Endothelial cell of umbilical vein (primary cell): ENCODE measurements around the gene MYH11. TPM values are rescaled to one million over a fixed set of nuclear protein-coding genes. Genes with fewer than 3 reads are reported as not detected.

Experiments
- BruUV-seq: library from RNA; stranded (reverse); fragments of 400-500 nt; replicated peaks from 2 replicates; lab custom pipeline; 2021; lab: Mats Ljungman, UMichigan
- CTCF ChIA-PET: fragments of 300-600, 350-600 bp; sonication (Branson Sonifier 250); formaldehyde crosslinking; loops from one replicate; lab custom pipeline; 2021; ENCODE audit warnings: antibody characterized with exemption, inconsistent platforms; lab: Charles Lee
- POLR2A ChIA-PET: fragments of 300-600, 350-600 bp; sonication (Branson Sonifier 250); formaldehyde crosslinking; loops from one replicate; lab custom pipeline; 2021; ENCODE audit warnings: antibody characterized with exemption, inconsistent platforms; lab: Charles Lee
- DNase-seq: peaks from one replicate; pipeline ENCODE4 v3.0.0-alpha.2; 2011; ENCODE audit warnings: low read depth, low spot score
- FAIRE-seq: peaks from 2 replicates; lab custom pipeline; 2011; peaks lifted over from hg19 to GRCh38; lab: Jason Lieb, UNC
- H2AFZ ChIP-seq: 2 replicates; pipeline ENCODE4 v1.6.0; 2012; ENCODE audit warnings: low read depth, low read length, control low read depth, inconsistent platforms
- H3K27ac ChIP-seq: 2 replicates; pipeline ENCODE4 v1.5.1; 2011; ENCODE audit warnings: low read depth, mild to moderate bottlenecking, control low read depth, low read length, moderate library complexity; ENCODE audit not compliant: insufficient read depth
- H3K27me3 ChIP-seq, 2 experiments: 2 replicates each; pipeline versions ENCODE4 v1.6.0 to v1.6.1; 2011; ENCODE audit warnings: low read length in 2 of 2, mixed read lengths in 1 of 2; ENCODE audit not compliant: control insufficient read depth in 2 of 2, insufficient read depth in 2 of 2
- H3K36me3 ChIP-seq, 2 experiments: 2 replicates in 1 of 2; 3 replicates in 1 of 2; pipeline ENCODE4 v1.5.1; 2011; ENCODE audit warnings: low read length in 2 of 2, mild to moderate bottlenecking in 1 of 2, moderate library complexity in 1 of 2; ENCODE audit not compliant: control insufficient read depth in 2 of 2, insufficient read depth in 2 of 2; ENCODE audit errors: extremely low read depth in 1 of 2
- H3K4me1 ChIP-seq: 3 replicates; pipeline ENCODE4 v1.5.1; 2011; ENCODE audit warnings: mild to moderate bottlenecking, low read length; ENCODE audit not compliant: control insufficient read depth, insufficient read depth; ENCODE audit errors: extremely low read depth
- H3K4me2 ChIP-seq: 2 replicates; pipeline ENCODE4 v1.6.1; 2011; ENCODE audit warnings: low read length, control low read depth, mixed read lengths; ENCODE audit not compliant: insufficient read depth
- H3K4me3 ChIP-seq, 3 experiments: fragments of 200-600 bp in 1 of 3; sonication (generic), shearing (Covaris generic) in 1 of 3; replicated peaks in 1 of 3; 2 replicates each; pipeline ENCODE4 v1.5.1; 2011 to 2016; ENCODE audit warnings: control low read depth in 3 of 3, low read length in 3 of 3, mild to moderate bottlenecking in 2 of 3, inconsistent platforms in 1 of 3, low read depth in 1 of 3, moderate library complexity in 1 of 3; ENCODE audit not compliant: insufficient read depth in 1 of 3
- H3K79me2 ChIP-seq: 2 replicates; pipeline ENCODE4 v1.6.0; 2012; ENCODE audit warnings: low read length, inconsistent platforms; ENCODE audit not compliant: control insufficient read depth, insufficient read depth
- H3K9ac ChIP-seq: replicated peaks from 2 replicates; pipeline ENCODE3; 2011; ENCODE audit warnings: low read length, control low read depth; ENCODE audit not compliant: insufficient read depth; ENCODE audit errors: extremely low read depth
- H3K9me1 ChIP-seq: replicated peaks from 3 replicates; pipeline ENCODE4 v1.6.0; 2011; ENCODE audit warnings: mild to moderate bottlenecking, low read length; ENCODE audit not compliant: control insufficient read depth, insufficient read depth; ENCODE audit errors: extremely low read depth
- H3K9me3 ChIP-seq: replicated peaks from 2 replicates; pipeline ENCODE4 v1.5.1; 2012; ENCODE audit warnings: low read length, inconsistent platforms; ENCODE audit not compliant: control insufficient read depth, insufficient read depth
- H4K20me1 ChIP-seq: replicated peaks from 2 replicates; pipeline ENCODE3; 2011; ENCODE audit warnings: mild to moderate bottlenecking, low read length; ENCODE audit not compliant: control insufficient read depth, insufficient read depth; ENCODE audit errors: extremely low read depth
- EZH2 ChIP-seq: IDR thresholded peaks from 2 replicates; pipeline ENCODE4 v1.6.1; 2012; ENCODE audit warnings: borderline replicate concordance, low read depth, mild to moderate bottlenecking, moderate library complexity, low read length, inconsistent platforms; ENCODE audit not compliant: severe bottlenecking
- FOS ChIP-seq: IDR thresholded peaks from 2 replicates; pipeline ENCODE4 v1.6.1; 2011; ENCODE audit warnings: mild to moderate bottlenecking, low read length, moderate library complexity, borderline replicate concordance; ENCODE audit not compliant: insufficient read depth
- GATA2 ChIP-seq: IDR thresholded peaks from 2 replicates; pipeline ENCODE4 v1.7.0; 2011; ENCODE audit warnings: low read depth, mild to moderate bottlenecking, moderate library complexity, mixed read lengths, low read length; ENCODE audit not compliant: insufficient read length, insufficient read depth
- JUN ChIP-seq: IDR thresholded peaks from 2 replicates; pipeline ENCODE4 v1.6.1; 2011; ENCODE audit warnings: borderline replicate concordance, low read depth; ENCODE audit not compliant: insufficient read length, insufficient read depth
- MYC ChIP-seq: IDR thresholded peaks from one replicate; pipeline ENCODE4 v1.6.1; 2011; ENCODE audit warnings: mild to moderate bottlenecking, low read depth, low read length
- POLR2A ChIP-seq: IDR thresholded peaks from 2 replicates; pipeline ENCODE4 v1.6.1; 2012; ENCODE audit warnings: low read depth, mild to moderate bottlenecking, control low read depth, low read length
- POLR2AphosphoS5 ChIP-seq: IDR thresholded peaks from 2 replicates; pipeline ENCODE4 v1.6.1; 2012; ENCODE audit warnings: low read depth, mild to moderate bottlenecking, control low read depth, low read length, moderate library complexity; ENCODE audit not compliant: insufficient read depth
- dilution Hi-C: fragments of 300-500 bp; cut with MboI; formaldehyde crosslinking; loops from one replicate; pipeline ENCODE4 v1.15.0; 2019; ENCODE audit warnings: low sequenced_read_pairs; ENCODE audit not compliant: extremely low pct_ligation_motif_present
- intact Hi-C: fragments of 100-400 bp; cut with micrococcal nuclease; formaldehyde crosslinking; loops from one replicate; pipeline ENCODE4 v1.10.0; 2022
- polyA plus RNA-seq, 4 experiments: library from polyadenylated mRNA; depleted of rRNA in 3 of 4; stranded (reverse) in 3 of 4; unstranded in 1 of 4; fragments of >200 nt; gene quantifications; 2 replicates each; pipeline versions ENCODE4 v1.2.1 to v1.2.3, GENCODE V29; 2011 to 2012; ENCODE audit warnings: missing spikeins in 1 of 4
- total RNA-seq: library from RNA; stranded (reverse); gene quantifications from 2 replicates; pipeline ENCODE4 v1.2.3, GENCODE V29; 2021
- TF ChIP-seq, protein P1 (sequence below): IDR thresholded peaks from 2 replicates; pipeline ENCODE4 v1.6.1; 2011; ENCODE audit not compliant: insufficient read depth, insufficient read length
- TF ChIP-seq, protein P2 (sequence below), 2 donors: IDR thresholded peaks; 1 replicate in 1 of 2; 2 replicates in 1 of 2; pipeline ENCODE4 v1.5.1; 2011; ENCODE audit warnings: low read length in 2 of 2, mild to moderate bottlenecking in 2 of 2, moderate library complexity in 2 of 2, control low read depth in 1 of 2, inconsistent platforms in 1 of 2, low read depth in 1 of 2; ENCODE audit not compliant: insufficient read depth in 1 of 2; ENCODE audit errors: extremely low read depth in 1 of 2

MYH11 gene
- total and polyA plus RNA-seq, 2 donors (not counting 3 experiments of a cell fraction or from before 2014, with no cell fraction given), result not detected

DNA sequence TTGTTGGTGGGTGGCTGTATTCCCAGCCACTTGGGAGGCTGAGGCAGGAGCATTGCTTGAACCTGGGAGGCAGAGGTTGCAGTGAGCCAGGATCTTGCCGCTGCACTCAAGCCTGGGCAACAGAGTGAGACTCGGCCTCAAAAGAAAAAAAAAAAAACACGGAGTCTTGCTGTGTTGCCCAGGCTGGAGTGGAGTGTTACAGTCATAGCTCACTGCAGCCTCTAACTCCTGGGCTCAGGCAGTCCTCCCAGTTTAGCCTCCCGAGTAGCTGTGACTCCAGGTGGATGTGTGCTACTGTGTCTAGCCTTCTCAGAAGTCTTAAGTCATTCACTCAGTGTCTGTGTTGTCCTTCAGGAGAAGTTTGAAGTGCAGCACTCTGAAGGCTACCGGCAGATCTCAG lies 179.4 kb downstream of the MYH11 start:
- Histone ChIP-seq H2AFZ (no peak overlapping the region), H3K9me3 (no peaks in the 10 kb centered on the region), H3K9me1 (no peaks in the 10 kb centered on the region), H4K20me1 (no peaks in the 10 kb centered on the region), H3K4me3 (no peak overlapping the region), H3K4me2 (no peak overlapping the region), H3K27ac (no peak overlapping the region), H3K79me2 (peaks cover 22% of the 10 kb centered on the region), H3K27me3 (no peaks in the 10 kb centered on the region), H3K4me1 (peaks cover 19% of the 10 kb centered on the region), H3K36me3 (peaks cover 3 to 10% of the 10 kb centered on the region in 2 experiments), H3K9ac (no peak overlapping the region)
- ChIA-PET POLR2A (no interaction called here), CTCF (no interaction called here)
- FAIRE-seq, result no peak
- BruUV-seq, result no TSS peak
- dilution Hi-C loops, result no loop called here
- no peak for DNase-seq
- intact Hi-C loops, result no loop called here
- TF ChIP-seq POLR2AphosphoS5, result no peak
- TF ChIP-seq, protein P1, sequence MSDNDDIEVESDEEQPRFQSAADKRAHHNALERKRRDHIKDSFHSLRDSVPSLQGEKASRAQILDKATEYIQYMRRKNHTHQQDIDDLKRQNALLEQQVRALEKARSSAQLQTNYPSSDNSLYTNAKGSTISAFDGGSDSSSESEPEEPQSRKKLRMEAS, result no peak
- TF ChIP-seq, protein P2, sequence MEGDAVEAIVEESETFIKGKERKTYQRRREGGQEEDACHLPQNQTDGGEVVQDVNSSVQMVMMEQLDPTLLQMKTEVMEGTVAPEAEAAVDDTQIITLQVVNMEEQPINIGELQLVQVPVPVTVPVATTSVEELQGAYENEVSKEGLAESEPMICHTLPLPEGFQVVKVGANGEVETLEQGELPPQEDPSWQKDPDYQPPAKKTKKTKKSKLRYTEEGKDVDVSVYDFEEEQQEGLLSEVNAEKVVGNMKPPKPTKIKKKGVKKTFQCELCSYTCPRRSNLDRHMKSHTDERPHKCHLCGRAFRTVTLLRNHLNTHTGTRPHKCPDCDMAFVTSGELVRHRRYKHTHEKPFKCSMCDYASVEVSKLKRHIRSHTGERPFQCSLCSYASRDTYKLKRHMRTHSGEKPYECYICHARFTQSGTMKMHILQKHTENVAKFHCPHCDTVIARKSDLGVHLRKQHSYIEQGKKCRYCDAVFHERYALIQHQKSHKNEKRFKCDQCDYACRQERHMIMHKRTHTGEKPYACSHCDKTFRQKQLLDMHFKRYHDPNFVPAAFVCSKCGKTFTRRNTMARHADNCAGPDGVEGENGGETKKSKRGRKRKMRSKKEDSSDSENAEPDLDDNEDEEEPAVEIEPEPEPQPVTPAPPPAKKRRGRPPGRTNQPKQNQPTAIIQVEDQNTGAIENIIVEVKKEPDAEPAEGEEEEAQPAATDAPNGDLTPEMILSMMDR (IDR thresholded peaks at IDR 0.05; ENCODE audit: extremely low read depth in 1 of 2, insufficient read depth in 1 of 2, low read depth in 1 of 2, low read length in 2 of 2), result no peak
- no peak for TF ChIP-seq JUN
- TF ChIP-seq POLR2A, result no peak
- TF ChIP-seq EZH2, result no peak
- TF ChIP-seq FOS, result no peak
- TF ChIP-seq GATA2, result no peak
- TF ChIP-seq MYC, result no peak
